MM.1S (cell line): ENCODE data around the gene NUCKS1.

Experiments used
- DNase-seq: peaks from one replicate; pipeline ENCODE4 v3.0.0-alpha.2; 2015
- H2AFZ ChIP-seq: fragments of 300-600 bp; sonication (generic); 2 replicates; pipeline ENCODE4 v1.6.0; 2016; ENCODE audit warnings: antibody characterized with exemption, low read length
- H3F3A ChIP-seq: fragments of 300-600 bp; sonication (generic); 2 replicates; pipeline ENCODE4 v1.6.1; 2016; ENCODE audit warnings: mild to moderate bottlenecking, antibody characterized with exemption, low read length, moderate library complexity, mixed read lengths; ENCODE audit not compliant: insufficient read depth
- H3K27ac ChIP-seq: fragments of 300-600 bp; sonication (generic); 2 replicates; pipeline ENCODE4 v1.5.1; 2016; ENCODE audit warnings: mild to moderate bottlenecking, low read length
- H3K27me3 ChIP-seq: fragments of 300-600 bp; sonication (generic); replicated peaks from 2 replicates; pipeline ENCODE4 v1.6.0; 2016; ENCODE audit warnings: low read length; ENCODE audit not compliant: insufficient read depth
- H3K36me3 ChIP-seq: fragments of 300-600 bp; sonication (generic); replicated peaks from 2 replicates; pipeline ENCODE4 v1.6.1; 2016; ENCODE audit warnings: mild to moderate bottlenecking, low read length, mixed read lengths; ENCODE audit not compliant: insufficient read depth
- H3K4me1 ChIP-seq: fragments of 300-600 bp; sonication (generic); 2 replicates; pipeline ENCODE4 v1.6.1; 2016; ENCODE audit warnings: low read length, mixed read lengths
- H3K4me2 ChIP-seq: fragments of 300-600 bp; sonication (generic); 2 replicates; pipeline ENCODE4 v1.6.0; 2016; ENCODE audit warnings: low read depth, low read length
- H3K4me3 ChIP-seq: fragments of 300-600 bp; sonication (generic); 2 replicates; pipeline ENCODE4 v1.5.1; 2016; ENCODE audit warnings: low read length, mixed read lengths
- H3K79me2 ChIP-seq: fragments of 300-600 bp; sonication (generic); 2 replicates; pipeline ENCODE4 v1.6.1; 2016; ENCODE audit warnings: mixed run types, low read length, mixed read lengths
- H3K9ac ChIP-seq: fragments of 300-600 bp; sonication (generic); 2 replicates; pipeline ENCODE4 v1.6.1; 2016; ENCODE audit warnings: low read length, mixed read lengths
- H3K9me2 ChIP-seq: fragments of 300-600 bp; sonication (generic); replicated peaks from 2 replicates; pipeline ENCODE4 v1.6.1; 2016; ENCODE audit warnings: mild to moderate bottlenecking, low read length, mixed read lengths; ENCODE audit not compliant: insufficient read depth
- H3K9me3 ChIP-seq: fragments of 300-600 bp; sonication (generic); replicated peaks from 2 replicates; pipeline ENCODE4 v1.6.1; 2016; ENCODE audit warnings: mild to moderate bottlenecking, low read length, mixed read lengths; ENCODE audit not compliant: insufficient read depth
- H4K20me1 ChIP-seq: fragments of 300-600 bp; sonication (generic); 2 replicates; pipeline ENCODE4 v1.6.1; 2016; ENCODE audit warnings: mild to moderate bottlenecking, low read length, moderate library complexity, mixed read lengths; ENCODE audit not compliant: insufficient read depth
- CTCF ChIP-seq: fragments of 300-600 bp; sonication (generic); IDR thresholded peaks from 2 replicates; pipeline ENCODE4 v1.5.1; 2016; ENCODE audit warnings: antibody characterized with exemption, low read length, mixed read lengths
- EZH2 ChIP-seq: fragments of 300-600 bp; sonication (generic); optimal IDR thresholded peaks from 2 replicates; pipeline ENCODE3; 2017; ENCODE audit warnings: low read depth, mild to moderate bottlenecking, antibody characterized with exemption, low read length, mixed read lengths
- EZH2phosphoT487 ChIP-seq: fragments of 300-600 bp; sonication (generic); IDR thresholded peaks from 2 replicates; pipeline ENCODE4 v1.6.1; 2018; ENCODE audit warnings: antibody characterized with exemption, low read length

NUCKS1 gene

DNA sequence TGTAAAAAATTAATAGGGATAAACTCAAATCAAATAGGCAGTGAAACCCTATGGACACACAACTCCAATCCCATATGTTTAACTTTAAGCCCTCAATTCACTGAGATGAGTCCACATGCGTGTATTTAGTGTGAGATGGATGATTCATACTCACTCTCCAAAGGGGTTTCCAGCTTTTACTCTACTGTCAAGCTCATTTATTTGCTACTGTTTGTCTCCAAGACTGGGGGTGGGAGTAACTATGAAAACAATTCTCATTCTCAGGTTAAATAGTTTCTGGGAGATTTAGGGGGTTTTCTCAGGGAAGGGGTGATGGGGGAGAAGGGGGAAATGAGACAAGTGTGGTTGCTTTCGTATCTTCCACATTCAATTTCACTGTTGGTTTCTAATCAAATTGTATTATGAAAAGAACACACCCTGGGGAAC, 22.6 kb upstream of the NUCKS1 start:
- H3K79me2 ChIP-seq: no peaks in the 10 kb centered on the region
- no peak overlapping the region for H3K9ac ChIP-seq
- no peaks in the 10 kb centered on the region for H3K9me3 ChIP-seq
- H4K20me1 ChIP-seq: no peaks in the 10 kb centered on the region
- H3K36me3 ChIP-seq: no peaks in the 10 kb centered on the region
- TF ChIP-seq EZH2phosphoT487 (no peak), CTCF (no peak), EZH2 (no peak)
- peaks cover 6% of the 10 kb centered on the region; the same call in 1 of the 2 replicates for H3K27me3 ChIP-seq
- no peak overlapping the region for H3K27ac ChIP-seq
- DNase-seq: no peak
- H3K4me2 ChIP-seq: no peak overlapping the region
- H3K4me1 ChIP-seq: peaks cover 11% of the 10 kb centered on the region; the same call in 1 of the 2 replicates
- no peak overlapping the region for H3K4me3 ChIP-seq
- no peaks in the 10 kb centered on the region for H3K9me2 ChIP-seq
- no peak overlapping the region for H2AFZ ChIP-seq
- peaks cover 12% of the 10 kb centered on the region for H3F3A ChIP-seq

- H3K36me3 ChIP-seq: no peaks in the 10 kb centered on the region
- no peaks in the 10 kb centered on the region for H3K79me2 ChIP-seq
- no peaks in the 10 kb centered on the region for H3K9me2 ChIP-seq
- peaks cover 6% of the 10 kb centered on the region; the same call in 1 of the 2 replicates for H3K27me3 ChIP-seq
- H2AFZ ChIP-seq: no peak overlapping the region
- DNase-seq: no peak
- H3K4me2 ChIP-seq: no peak overlapping the region
- no peak overlapping the region for H3K9ac ChIP-seq
- peaks cover 8% of the 10 kb centered on the region; the same call in 1 of the 2 replicates for H3K4me1 ChIP-seq
- TF ChIP-seq EZH2phosphoT487 (no peak), EZH2 (no peak), CTCF (no peak)
- no peaks in the 10 kb centered on the region for H4K20me1 ChIP-seq
- no peak overlapping the region for H3K27ac ChIP-seq
- peaks cover 12% of the 10 kb centered on the region for H3F3A ChIP-seq
- no peak overlapping the region for H3K4me3 ChIP-seq
- H3K9me3 ChIP-seq: no peaks in the 10 kb centered on the region
These were observed 20.6 kb upstream of the NUCKS1 start for GRCh38 chr1:205770618-205771017.

- H3K36me3 ChIP-seq: no peaks in the 10 kb centered on the region
- H3K4me1 ChIP-seq: peaks cover 6% of the 10 kb centered on the region; the same call in 1 of the 2 replicates
- peaks cover 12% of the 10 kb centered on the region for H3F3A ChIP-seq
- no peak overlapping the region for H3K4me3 ChIP-seq
- no peak for TF ChIP-seq EZH2
- TF ChIP-seq EZH2phosphoT487: no peak
- TF ChIP-seq CTCF: no peak
- no peak overlapping the region for H2AFZ ChIP-seq
- H4K20me1 ChIP-seq: no peaks in the 10 kb centered on the region
- no peaks in the 10 kb centered on the region for H3K9me2 ChIP-seq
- H3K9ac ChIP-seq: no peak overlapping the region
- no peak overlapping the region for H3K4me2 ChIP-seq
- no peaks in the 10 kb centered on the region for H3K9me3 ChIP-seq
- H3K79me2 ChIP-seq: no peaks in the 10 kb centered on the region
- H3K27me3 ChIP-seq: peaks cover 6% of the 10 kb centered on the region; the same call in 1 of the 2 replicates
- DNase-seq: no peak
- no peak overlapping the region for H3K27ac ChIP-seq
These were observed 19.8 kb upstream of the NUCKS1 start for GRCh38 chr1:205769641-205770365.
